ENCODE results near the gene ADAM30.

GRCh38 chr1:119915517-119915916, 19.2 kb upstream of the ADAM30 start:
- TF ChIP-seq POLR2AphosphoS5 (IDR thresholded peaks at IDR 0.05; ENCODE audit: low read depth, low read length) (no peak), CTCF (IDR thresholded peaks at IDR 0.05) (no peak), REST (IDR thresholded peaks at IDR 0.05; ENCODE audit: insufficient read depth in 1 of 2, low read depth in 2 of 2, low read length in 1 of 2) (no peak), SIN3A (IDR thresholded peaks at IDR 0.05; ENCODE audit: borderline replicate concordance, insufficient read depth, low read depth, low read length) (no peak), TCF7L2 (IDR thresholded peaks at IDR 0.05; ENCODE audit: low read depth, low read length) (no peak)
